ENCODE results near the gene FAM124B. TPM values are rescaled to one million over a fixed set of nuclear protein-coding genes. Genes with fewer than 3 reads are reported as not detected.

The FAM124B gene
- total RNA-seq, 1 donor from 2014 or later: not detected

GRCh38 chr2:224334726-224335125 is 67.2 kb downstream of the FAM124B start:
- no peaks in the 10 kb centered on the region for H3K4me1 Mint-ChIP-seq (ENCODE audit: unreplicated experiment)
- H3K9me3 Mint-ChIP-seq: peaks cover 5% of the 10 kb centered on the region
- H3K27ac Mint-ChIP-seq: no peak overlapping the region
- no peak overlapping the region for H3K4me3 Mint-ChIP-seq
- DNase-seq (ENCODE audit: extremely low spot score, unreplicated experiment): no peak
- H3K36me3 Mint-ChIP-seq: no peaks in the 10 kb centered on the region
- no peak for TF ChIP-seq CTCF (conservative IDR thresholded peaks at IDR 0.05)
- H3K27me3 Mint-ChIP-seq: no peaks in the 10 kb centered on the region

DNA sequence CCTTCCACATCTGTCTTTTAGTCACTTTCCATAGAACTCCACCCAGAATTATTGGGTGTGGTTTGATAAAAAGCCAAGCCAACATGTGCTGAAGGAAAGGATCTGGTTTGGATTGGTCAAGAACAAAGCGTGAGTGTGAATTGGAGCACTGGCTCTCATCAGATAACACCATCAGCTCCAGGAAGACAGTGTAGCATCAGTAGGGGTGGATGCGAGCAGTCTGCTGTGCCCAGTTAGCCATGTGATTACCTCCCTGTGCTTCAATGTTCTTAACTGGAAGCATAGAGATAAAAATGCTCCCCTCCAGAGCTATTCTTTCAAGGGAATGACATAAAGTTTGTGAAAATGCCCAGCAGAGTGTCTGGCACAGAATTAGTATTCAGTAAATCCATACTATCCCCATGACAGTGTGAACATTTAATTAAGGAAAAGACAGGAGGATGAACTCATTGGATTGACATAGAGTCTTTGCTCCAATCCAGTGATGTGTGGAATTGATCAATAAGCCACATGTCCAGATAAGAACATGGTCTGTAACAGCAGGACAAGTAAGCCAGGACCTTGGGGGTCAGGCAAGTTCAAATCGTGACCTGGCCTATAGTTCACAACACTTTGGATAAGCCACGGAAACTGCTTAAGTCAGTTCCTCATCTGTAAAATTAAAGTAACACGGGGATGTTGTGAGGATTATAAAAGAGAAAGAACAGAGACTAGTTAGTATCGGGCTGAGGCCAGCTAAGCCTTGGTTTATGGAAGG is 68.0 kb downstream of the FAM124B start:
- H3K4me1 Mint-ChIP-seq (ENCODE audit: unreplicated experiment): no peaks in the 10 kb centered on the region
- H3K27ac Mint-ChIP-seq: no peak overlapping the region
- peaks cover 5% of the 10 kb centered on the region for H3K9me3 Mint-ChIP-seq
- TF ChIP-seq CTCF (conservative IDR thresholded peaks at IDR 0.05): no peak
- no peaks in the 10 kb centered on the region for H3K27me3 Mint-ChIP-seq
- no peak overlapping the region for H3K4me3 Mint-ChIP-seq
- no peaks in the 10 kb centered on the region for H3K36me3 Mint-ChIP-seq
- DNase-seq (ENCODE audit: extremely low spot score, unreplicated experiment): no peak

- DNase-seq (ENCODE audit: extremely low spot score, unreplicated experiment): no peak
- Mint-ChIP-seq H3K36me3 (no peaks in the 10 kb centered on the region), H3K4me1 (ENCODE audit: unreplicated experiment) (no peaks in the 10 kb centered on the region), H3K9me3 (peaks cover 11% of the 10 kb centered on the region), H3K4me3 (no peak overlapping the region), H3K27me3 (no peaks in the 10 kb centered on the region), H3K27ac (peak overlapping the region; percentile 22)
- TF ChIP-seq CTCF (conservative IDR thresholded peaks at IDR 0.05): no peak
Observed at GRCh38 chr2:224331698-224332097, 70.2 kb downstream of the FAM124B start.

DNA sequence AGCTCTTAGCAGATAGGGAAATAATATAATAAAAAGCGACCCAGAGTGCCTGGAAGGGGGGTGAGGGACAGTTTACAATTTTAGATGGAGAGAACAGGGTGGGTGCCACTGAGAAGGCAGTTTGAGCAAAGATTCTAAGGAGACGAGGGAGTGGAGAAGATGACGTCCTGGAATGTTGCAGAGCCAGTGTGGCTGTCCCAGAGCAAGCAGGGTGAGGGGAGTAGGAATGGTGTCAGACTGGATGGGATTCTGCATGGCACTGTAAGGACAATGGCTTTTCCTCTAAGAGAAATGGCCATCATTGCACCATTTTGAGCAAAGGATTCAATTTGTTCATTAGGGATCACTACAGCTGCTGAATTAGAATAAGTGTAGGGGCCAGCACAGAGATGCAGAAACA is 73.1 kb downstream of the FAM124B start:
- peak overlapping the region; percentile 27 for H3K4me3 Mint-ChIP-seq
- H3K9me3 Mint-ChIP-seq: peaks cover 9% of the 10 kb centered on the region
- no peaks in the 10 kb centered on the region for H3K27me3 Mint-ChIP-seq
- H3K4me1 Mint-ChIP-seq (ENCODE audit: unreplicated experiment): no peaks in the 10 kb centered on the region
- H3K27ac Mint-ChIP-seq: peak overlapping the region; percentile 93
- no peak for DNase-seq (ENCODE audit: extremely low spot score, unreplicated experiment)
- TF ChIP-seq CTCF (conservative IDR thresholded peaks at IDR 0.05): no peak
- H3K36me3 Mint-ChIP-seq: no peaks in the 10 kb centered on the region

Other genes starting within 250 kb of the FAM124B start
- gene CUL3, start 183.3 kb upstream of the FAM124B start, total RNA-seq (ENCODE audit: low replicate concordance): 83.3 and 87.2 TPM in 2 replicates